T-helper 17 cell (primary cell): ENCODE data around the gene STARD4. TPM values are rescaled to one million over a fixed set of nuclear protein-coding genes. Genes with fewer than 3 reads are reported as not detected.
A peak's percentile ranks its signal among the peaks of the same experiment; 100 is the strongest.

ENCODE experiments used
- ATAC-seq: fragments of 150-1000 bp; cut with Tn5 transposase; 2 replicates; pipeline ENCODE4 v1.10.0; 2021; ENCODE audit warnings: mild to moderate bottlenecking, moderate library complexity
- DNase-seq, 3 donors: peaks; one replicate each; pipeline versions ENCODE4 v3.0.0 to v3.0.0-alpha.2; 2020 to 2021
- H3K9me3 ChIP-seq: one replicate; pipeline ENCODE4 v1.7.0; 2013; ENCODE audit warnings: low read length, mild to moderate bottlenecking; ENCODE audit not compliant: control insufficient read depth, poor library complexity, severe bottlenecking
- H3K27ac Mint-ChIP-seq: one replicate; pipeline ENCODE4 v1.8.0; 2022; ENCODE audit warnings: mild to moderate bottlenecking, moderate library complexity, mixed read lengths
- H3K27me3 Mint-ChIP-seq: one replicate; pipeline ENCODE4 v1.8.0; 2022; ENCODE audit warnings: mixed read lengths
- H3K36me3 Mint-ChIP-seq: one replicate; pipeline ENCODE4 v1.8.0; 2022; ENCODE audit warnings: low read depth, mixed read lengths
- H3K4me1 Mint-ChIP-seq: one replicate; pipeline ENCODE4 v1.8.0; 2022; ENCODE audit warnings: mild to moderate bottlenecking, mixed read lengths
- H3K4me3 Mint-ChIP-seq: one replicate; pipeline ENCODE4 v1.8.0; 2022; ENCODE audit warnings: mild to moderate bottlenecking, moderate library complexity, mixed read lengths
- total RNA-seq, 4 donors: library from RNA in 2 of 4; stranded (reverse) in 2 of 4; gene quantifications; one replicate each; pipeline ENCODE4 v1.2.3 and lab custom pipeline; 2022 to 2026

The STARD4 gene
- total RNA-seq (10 to 100 TPM; 18.8 to 29.9 TPM), total RNA-seq (lab: John Stamatoyannopoulos, UW) (44.6 to 52.5 reads per million in 2 donors)

DNA sequence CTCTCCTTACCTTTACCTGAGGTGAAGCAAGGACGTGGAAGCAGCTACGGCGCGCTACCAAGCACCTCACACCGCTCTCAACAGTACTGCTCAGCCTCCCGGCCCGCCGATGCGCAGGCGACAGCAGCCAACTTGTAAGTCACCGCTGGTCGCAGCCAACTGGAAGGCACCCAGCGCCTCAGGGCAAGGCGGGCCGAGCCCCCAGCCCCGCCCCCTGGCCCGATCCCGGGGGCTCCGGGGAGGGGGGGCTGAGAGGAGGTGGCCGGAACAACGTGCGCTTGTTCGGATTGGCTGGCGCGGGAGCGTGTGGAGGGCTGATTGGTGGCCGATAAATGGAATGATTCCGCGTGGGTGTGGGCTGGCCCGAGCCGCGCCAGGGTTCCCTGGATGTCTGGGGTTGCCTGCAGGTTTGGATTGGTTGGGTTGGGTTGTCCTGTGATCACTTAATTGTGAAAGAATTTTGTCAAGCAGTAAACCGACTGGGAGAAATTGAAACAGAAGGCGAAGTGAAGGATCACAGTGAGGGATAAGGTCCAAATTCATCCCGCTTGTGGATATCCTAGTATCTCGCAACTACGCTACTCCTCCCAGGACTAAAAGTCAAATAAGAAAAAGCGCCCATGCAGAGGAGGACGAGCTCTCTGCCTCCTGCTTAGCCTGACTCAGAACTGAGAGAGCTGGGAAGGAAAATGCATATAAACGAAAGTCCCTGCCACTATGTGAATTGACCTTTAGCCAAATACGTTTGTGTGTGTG lies at the start of gene STARD4:
Gene STARD4, minus strand, starts transcription at position 161 of the 756 bp plus-strand sequence. CDS start 5,102 bp downstream, outside the sequence.
- peak; percentile 81 to 91 (median 89) for DNase-seq
- Mint-ChIP-seq H3K4me3 (peak within 1 kb of the TSS; percentile 99), H3K27me3 (no peaks in the 10 kb centered on the region), H3K4me1 (peaks cover 25% of the 10 kb centered on the region), H3K36me3 (peaks cover 5% of the 10 kb centered on the region), H3K27ac (peak within 1 kb of the TSS; percentile 96)
- no peaks in the 10 kb centered on the region for H3K9me3 ChIP-seq
- ATAC-seq = peak; percentile 94

DNA sequence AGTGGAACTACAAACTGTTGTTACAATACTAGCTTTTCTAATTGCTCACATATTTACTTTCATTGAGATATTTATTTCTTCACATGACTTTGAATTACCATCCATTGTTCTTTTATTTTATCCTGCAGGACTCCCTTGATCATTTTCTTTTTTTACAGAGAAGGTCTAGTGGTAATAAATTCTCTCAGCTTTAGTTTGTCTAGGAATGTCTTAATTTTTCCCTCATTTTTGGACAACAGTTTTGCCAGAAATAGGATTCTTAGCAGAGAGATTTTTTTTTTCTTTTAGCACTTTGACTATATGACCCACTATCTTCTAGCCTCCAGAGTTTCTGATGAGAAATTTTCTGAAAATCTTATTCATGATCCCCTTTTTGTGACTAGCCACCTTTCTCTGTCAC lies 47.3 kb upstream of the STARD4 start:
- DNase-seq (no peak), ATAC-seq (no peak)
- no peak overlapping the region for H3K4me3 Mint-ChIP-seq
- H3K9me3 ChIP-seq = peaks cover 2% of the 10 kb centered on the region
- no peak overlapping the region for H3K27ac Mint-ChIP-seq
- no peaks in the 10 kb centered on the region for H3K4me1 Mint-ChIP-seq
- H3K36me3 Mint-ChIP-seq = no peaks in the 10 kb centered on the region
- peaks cover 6% of the 10 kb centered on the region for H3K27me3 Mint-ChIP-seq

DNA sequence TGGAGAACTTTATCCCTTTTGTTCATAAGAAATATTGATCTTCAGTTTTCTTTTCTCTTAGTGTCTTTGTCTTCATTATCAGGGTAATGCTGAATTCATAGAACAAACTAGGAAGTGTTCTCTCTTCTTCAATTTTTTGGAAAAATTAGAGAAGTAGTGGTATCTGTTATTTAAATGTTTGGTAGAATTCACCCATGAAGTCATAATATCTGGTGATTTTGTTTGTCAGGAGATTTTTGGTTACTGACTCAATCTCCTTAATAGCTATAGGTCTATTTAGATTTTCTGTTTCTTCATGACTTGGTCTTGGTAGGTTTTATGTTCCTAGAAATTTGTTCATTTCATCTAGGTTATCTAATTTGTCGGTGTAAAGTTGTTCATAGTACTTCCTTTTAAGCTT lies 45.4 kb upstream of the STARD4 start:
- peaks cover 2% of the 10 kb centered on the region for H3K9me3 ChIP-seq
- no peak for DNase-seq
- Mint-ChIP-seq H3K4me3 (no peak overlapping the region), H3K27me3 (peaks cover 6% of the 10 kb centered on the region), H3K27ac (no peak overlapping the region), H3K4me1 (no peaks in the 10 kb centered on the region), H3K36me3 (no peaks in the 10 kb centered on the region)
- ATAC-seq = no peak

DNA sequence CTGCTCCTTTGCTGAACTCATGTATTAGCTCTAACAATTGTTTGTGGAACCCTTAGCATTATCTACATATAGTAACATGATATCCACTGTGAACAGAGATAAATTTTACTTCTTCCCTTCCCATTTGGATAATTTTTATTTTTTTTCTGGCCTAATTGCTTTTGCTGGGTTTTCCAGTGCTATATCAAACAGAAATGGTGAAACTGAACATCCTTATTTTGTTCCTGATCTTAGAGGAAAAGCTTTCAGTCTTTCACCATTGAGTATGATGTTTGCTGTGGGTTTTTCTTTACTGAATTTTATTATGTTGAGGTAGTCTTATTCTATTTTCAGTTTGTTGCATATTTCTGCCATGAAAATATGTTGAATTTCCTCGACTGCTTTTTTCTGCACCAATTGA lies 44.8 kb upstream of the STARD4 start:
- peaks cover 2% of the 10 kb centered on the region for H3K9me3 ChIP-seq
- no peak for ATAC-seq
- no peak overlapping the region for H3K4me3 Mint-ChIP-seq
- no peaks in the 10 kb centered on the region for H3K4me1 Mint-ChIP-seq
- H3K27me3 Mint-ChIP-seq = peaks cover under 1% of the 10 kb centered on the region
- H3K36me3 Mint-ChIP-seq = no peaks in the 10 kb centered on the region
- H3K27ac Mint-ChIP-seq = no peak overlapping the region
- no peak for DNase-seq

DNA sequence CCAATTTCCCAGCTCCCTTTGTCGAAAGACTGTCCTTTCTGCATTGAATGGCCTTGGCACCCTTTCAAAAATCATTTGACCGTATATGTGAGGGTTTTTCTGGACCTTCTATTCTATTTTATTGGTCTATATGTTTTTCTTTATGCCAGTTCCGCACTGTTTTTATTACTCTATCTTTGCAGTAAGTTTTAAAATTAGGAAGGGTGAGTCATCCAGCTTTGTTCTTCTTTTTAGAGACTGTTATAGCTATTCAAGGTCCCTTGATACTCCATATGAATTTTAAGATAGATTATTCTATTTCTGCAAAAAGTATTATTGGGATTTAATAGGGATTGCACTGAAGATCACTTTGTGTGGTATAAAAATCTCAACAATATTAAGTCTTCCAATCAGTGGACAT lies 44.2 kb upstream of the STARD4 start:
- Mint-ChIP-seq H3K36me3 (no peaks in the 10 kb centered on the region), H3K4me1 (peaks cover 3% of the 10 kb centered on the region), H3K4me3 (no peak overlapping the region), H3K27me3 (no peaks in the 10 kb centered on the region), H3K27ac (no peak overlapping the region)
- DNase-seq (no peak), ATAC-seq (no peak)
- H3K9me3 ChIP-seq = peaks cover 2% of the 10 kb centered on the region

- H3K4me1 Mint-ChIP-seq = peaks cover 7% of the 10 kb centered on the region
- no peak for DNase-seq
- no peak overlapping the region for H3K4me3 Mint-ChIP-seq
- H3K27ac Mint-ChIP-seq = no peak overlapping the region
- ATAC-seq = no peak
- H3K9me3 ChIP-seq = peaks cover 2% of the 10 kb centered on the region
- H3K27me3 Mint-ChIP-seq = no peaks in the 10 kb centered on the region
- no peaks in the 10 kb centered on the region for H3K36me3 Mint-ChIP-seq
These were observed 43.4 kb upstream of the STARD4 start for GRCh38 chr5:111555760-111556159.

GRCh38 chr5:111553868-111554267 lies 41.5 kb upstream of the STARD4 start:
- H3K27me3 Mint-ChIP-seq = no peaks in the 10 kb centered on the region
- no peaks in the 10 kb centered on the region for H3K36me3 Mint-ChIP-seq
- no peak overlapping the region for H3K27ac Mint-ChIP-seq
- no peaks in the 10 kb centered on the region for H3K9me3 ChIP-seq
- H3K4me3 Mint-ChIP-seq = no peak overlapping the region
- no peak for ATAC-seq
- H3K4me1 Mint-ChIP-seq = peaks cover 9% of the 10 kb centered on the region
- DNase-seq = no peak

GRCh38 chr5:111552896-111553295 lies 40.6 kb upstream of the STARD4 start:
- Mint-ChIP-seq H3K4me1 (peaks cover 9% of the 10 kb centered on the region), H3K36me3 (no peaks in the 10 kb centered on the region), H3K27ac (no peak overlapping the region), H3K4me3 (no peak overlapping the region), H3K27me3 (no peaks in the 10 kb centered on the region)
- no peaks in the 10 kb centered on the region for H3K9me3 ChIP-seq
- ATAC-seq = no peak
- no peak for DNase-seq

- peaks cover under 1% of the 10 kb centered on the region for H3K27me3 Mint-ChIP-seq
- DNase-seq = no peak
These were observed 40.2 kb upstream of the STARD4 start for GRCh38 chr5:111552492-111552891.

GRCh38 chr5:111551569-111552275 lies 39.4 kb upstream of the STARD4 start:
- Mint-ChIP-seq H3K36me3 (no peaks in the 10 kb centered on the region), H3K27me3 (peaks cover 4% of the 10 kb centered on the region), H3K27ac (no peak overlapping the region), H3K4me1 (peaks cover 9% of the 10 kb centered on the region), H3K4me3 (peak overlapping the region; percentile 49)
- ATAC-seq (no peak), DNase-seq (no peak)
- no peaks in the 10 kb centered on the region for H3K9me3 ChIP-seq

More at GRCh38 chr5:111552492-111552891, 40.2 kb upstream of the STARD4 start:
- ATAC-seq = no peak
- H3K4me3 Mint-ChIP-seq = no peak overlapping the region
- no peak overlapping the region for H3K27ac Mint-ChIP-seq
- no peaks in the 10 kb centered on the region for H3K9me3 ChIP-seq
- peaks cover 9% of the 10 kb centered on the region for H3K4me1 Mint-ChIP-seq
- H3K36me3 Mint-ChIP-seq = no peaks in the 10 kb centered on the region

- ATAC-seq = no peak
- Mint-ChIP-seq H3K4me3 (no peak overlapping the region), H3K27ac (no peak overlapping the region), H3K36me3 (no peaks in the 10 kb centered on the region), H3K27me3 (peaks cover 4% of the 10 kb centered on the region), H3K4me1 (peaks cover 9% of the 10 kb centered on the region)
- H3K9me3 ChIP-seq = no peaks in the 10 kb centered on the region
- no peak for DNase-seq
These were observed 38.8 kb upstream of the STARD4 start for GRCh38 chr5:111551161-111551560.

DNA sequence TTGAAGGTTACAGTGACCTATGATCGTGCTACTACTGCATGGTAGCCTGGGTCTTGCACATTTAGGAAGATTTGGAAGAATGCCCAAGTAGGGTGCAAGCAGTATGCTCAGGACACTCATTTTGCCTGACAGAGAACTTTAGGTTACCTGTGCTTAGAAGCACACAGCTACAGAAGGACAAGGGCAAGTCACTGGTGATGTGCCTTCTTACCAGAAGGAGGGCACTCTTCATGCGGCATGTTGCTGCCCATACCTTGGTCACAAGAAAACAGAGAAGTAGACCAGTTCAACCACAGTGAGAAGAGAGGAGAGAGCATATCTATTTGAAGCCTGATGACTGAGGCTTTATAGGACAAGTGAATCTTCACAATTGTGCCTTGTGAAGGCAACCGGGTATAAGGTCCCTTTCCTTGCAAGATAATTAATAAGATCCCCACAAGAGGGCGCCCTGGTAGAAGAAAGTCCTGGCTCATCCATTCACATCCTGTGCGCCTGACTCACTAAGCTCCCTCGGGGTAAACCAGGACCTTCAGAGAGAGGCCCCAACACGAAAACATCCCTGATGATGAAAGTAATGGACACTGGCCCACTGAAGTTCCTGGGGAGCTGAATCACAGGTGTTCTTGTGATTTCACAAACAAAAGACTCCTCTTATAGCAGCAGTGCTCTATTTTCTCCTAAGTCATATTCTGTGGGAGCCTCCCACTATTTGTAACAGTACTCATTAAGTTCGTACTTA lies 38.1 kb upstream of the STARD4 start:
- peaks cover 9% of the 10 kb centered on the region for H3K4me1 Mint-ChIP-seq
- no peaks in the 10 kb centered on the region for H3K36me3 Mint-ChIP-seq
- H3K27ac Mint-ChIP-seq = peak overlapping the region; percentile 65
- H3K4me3 Mint-ChIP-seq = no peak overlapping the region
- H3K9me3 ChIP-seq = no peaks in the 10 kb centered on the region
- peaks cover 8% of the 10 kb centered on the region for H3K27me3 Mint-ChIP-seq
- ATAC-seq (peak; percentile 92), DNase-seq (peak; percentile 32 to 59 (median 32))

GRCh38 chr5:111548992-111549649 lies 36.8 kb upstream of the STARD4 start:
- ATAC-seq = no peak
- no peaks in the 10 kb centered on the region for H3K9me3 ChIP-seq
- Mint-ChIP-seq H3K27ac (no peak overlapping the region), H3K4me3 (peak overlapping the region; percentile 49), H3K27me3 (peaks cover 10% of the 10 kb centered on the region), H3K4me1 (peaks cover 9% of the 10 kb centered on the region), H3K36me3 (no peaks in the 10 kb centered on the region)
- DNase-seq = no peak
